Mesenchymal stem cell (in vitro differentiated cells and primary cell): ENCODE measurements around the gene LRRC43.

ENCODE experiments used
- DNase-seq: peaks from one replicate; pipeline ENCODE4 v3.0.0-alpha.2; 2013
- H2AFZ ChIP-seq: one replicate; pipeline ENCODE4 v1.6.1; 2013; ENCODE audit warnings: low read depth, mild to moderate bottlenecking, control low read depth, inconsistent platforms, low read length, moderate library complexity
- H2AK5ac ChIP-seq: 2 replicates; pipeline ENCODE4 v1.6.1; 2013; ENCODE audit warnings: low read length, moderate library complexity, mild to moderate bottlenecking, inconsistent platforms; ENCODE audit not compliant: severe bottlenecking
- H2BK120ac ChIP-seq: one replicate; pipeline ENCODE4 v1.6.1; 2013; ENCODE audit warnings: low read depth, mild to moderate bottlenecking, inconsistent platforms, low read length, moderate library complexity
- H2BK12ac ChIP-seq, 2 experiments: one replicate each; pipeline ENCODE4 v1.6.1; 2013; ENCODE audit warnings: inconsistent platforms in 2 of 2, low read length in 2 of 2, mild to moderate bottlenecking in 2 of 2, moderate library complexity in 2 of 2, control low read depth in 1 of 2
- H2BK15ac ChIP-seq: one replicate; pipeline ENCODE4 v1.6.1; 2013; ENCODE audit warnings: mild to moderate bottlenecking, low read depth, inconsistent platforms; ENCODE audit not compliant: poor library complexity, severe bottlenecking
- H2BK5ac ChIP-seq: 2 replicates; pipeline ENCODE4 v1.6.1; 2013; ENCODE audit warnings: low read depth, mild to moderate bottlenecking, low read length, control low read depth, inconsistent platforms; ENCODE audit not compliant: poor library complexity, severe bottlenecking
- H3K14ac ChIP-seq, 2 experiments: one replicate each; pipeline ENCODE4 v1.6.1; 2013; ENCODE audit warnings: inconsistent platforms in 2 of 2, low read length in 2 of 2, control low read depth in 1 of 2, mild to moderate bottlenecking in 1 of 2, moderate library complexity in 1 of 2
- H3K18ac ChIP-seq, 2 experiments: one replicate each; pipeline ENCODE4 v1.6.1; 2013; ENCODE audit warnings: inconsistent platforms in 2 of 2, low read length in 2 of 2, control low read depth in 1 of 2, low read depth in 1 of 2, mild to moderate bottlenecking in 1 of 2
- H3K23ac ChIP-seq, 2 experiments: one replicate each; pipeline ENCODE4 v1.6.1; 2013; ENCODE audit warnings: inconsistent platforms in 2 of 2, low read length in 2 of 2, mild to moderate bottlenecking in 2 of 2, moderate library complexity in 2 of 2, control low read depth in 1 of 2
- H3K27ac ChIP-seq: 2 replicates; pipeline ENCODE4 v1.5.1; 2013; ENCODE audit warnings: mild to moderate bottlenecking, moderate library complexity, low read length, control low read depth, inconsistent platforms; ENCODE audit not compliant: poor library complexity, severe bottlenecking
- H3K27me3 ChIP-seq, 2 experiments: 2 replicates each; pipeline versions ENCODE4 v1.6.1 to v1.7.0; 2013; ENCODE audit warnings: low read length in 2 of 2, mild to moderate bottlenecking in 2 of 2, moderate library complexity in 2 of 2, control low read depth in 1 of 2, inconsistent platforms in 1 of 2; ENCODE audit not compliant: control insufficient read depth in 1 of 2, insufficient read depth in 1 of 2
- H3K36me3 ChIP-seq, 2 experiments: 2 replicates each; pipeline versions ENCODE4 v1.6.1 to v1.7.0; 2013; ENCODE audit warnings: low read length in 2 of 2, control low read depth in 1 of 2, inconsistent platforms in 1 of 2, low read depth in 1 of 2, mild to moderate bottlenecking in 1 of 2; ENCODE audit not compliant: insufficient read depth in 2 of 2, control insufficient read depth in 1 of 2
- H3K4ac ChIP-seq, 2 experiments: one replicate each; pipeline ENCODE4 v1.6.1; 2013; ENCODE audit warnings: inconsistent platforms in 2 of 2, low read length in 2 of 2, mild to moderate bottlenecking in 2 of 2, moderate library complexity in 2 of 2, control low read depth in 1 of 2, low read depth in 1 of 2
- H3K4me1 ChIP-seq: 2 replicates; pipeline ENCODE4 v1.6.1; 2013; ENCODE audit warnings: low read depth, low read length, control low read depth; ENCODE audit not compliant: control insufficient read depth, insufficient read depth
- H3K4me2 ChIP-seq: 2 replicates; pipeline ENCODE4 v1.6.1; 2013; ENCODE audit warnings: low read length, mild to moderate bottlenecking, inconsistent platforms; ENCODE audit not compliant: poor library complexity, severe bottlenecking
- H3K4me3 ChIP-seq, 2 experiments: 2 replicates each; pipeline versions ENCODE4 v1.5.1 to v1.7.0; 2013; ENCODE audit warnings: low read length in 2 of 2, mild to moderate bottlenecking in 2 of 2, control low read depth in 1 of 2, low read depth in 1 of 2; ENCODE audit not compliant: insufficient read depth in 1 of 2
- H3K79me1 ChIP-seq: replicated peaks from 2 replicates; pipeline ENCODE4 v1.6.1; 2013; ENCODE audit warnings: mild to moderate bottlenecking, control low read depth, low read length, inconsistent platforms; ENCODE audit not compliant: poor library complexity, severe bottlenecking
- H3K9ac ChIP-seq: 2 replicates; pipeline ENCODE4 v1.7.0; 2013; ENCODE audit warnings: mild to moderate bottlenecking, low read length, moderate library complexity
- H3K9me3 ChIP-seq: 2 replicates; pipeline ENCODE4 v1.7.0; 2013; ENCODE audit warnings: mild to moderate bottlenecking, low read length; ENCODE audit not compliant: control insufficient read depth
- H4K8ac ChIP-seq: one replicate; pipeline ENCODE4 v1.6.1; 2013; ENCODE audit warnings: inconsistent platforms, mild to moderate bottlenecking, low read length, moderate library complexity
- H4K91ac ChIP-seq: one replicate; pipeline ENCODE4 v1.6.1; 2013; ENCODE audit warnings: mild to moderate bottlenecking, low read length, inconsistent platforms
- WGBS: methylation state at CpG from one replicate; pipeline ENCODE4 v1.1.7; 2013; ENCODE audit warnings: mixed read lengths; 5-methylcytosine and 5-hydroxymethylcytosine counted together

LRRC43 gene

DNA sequence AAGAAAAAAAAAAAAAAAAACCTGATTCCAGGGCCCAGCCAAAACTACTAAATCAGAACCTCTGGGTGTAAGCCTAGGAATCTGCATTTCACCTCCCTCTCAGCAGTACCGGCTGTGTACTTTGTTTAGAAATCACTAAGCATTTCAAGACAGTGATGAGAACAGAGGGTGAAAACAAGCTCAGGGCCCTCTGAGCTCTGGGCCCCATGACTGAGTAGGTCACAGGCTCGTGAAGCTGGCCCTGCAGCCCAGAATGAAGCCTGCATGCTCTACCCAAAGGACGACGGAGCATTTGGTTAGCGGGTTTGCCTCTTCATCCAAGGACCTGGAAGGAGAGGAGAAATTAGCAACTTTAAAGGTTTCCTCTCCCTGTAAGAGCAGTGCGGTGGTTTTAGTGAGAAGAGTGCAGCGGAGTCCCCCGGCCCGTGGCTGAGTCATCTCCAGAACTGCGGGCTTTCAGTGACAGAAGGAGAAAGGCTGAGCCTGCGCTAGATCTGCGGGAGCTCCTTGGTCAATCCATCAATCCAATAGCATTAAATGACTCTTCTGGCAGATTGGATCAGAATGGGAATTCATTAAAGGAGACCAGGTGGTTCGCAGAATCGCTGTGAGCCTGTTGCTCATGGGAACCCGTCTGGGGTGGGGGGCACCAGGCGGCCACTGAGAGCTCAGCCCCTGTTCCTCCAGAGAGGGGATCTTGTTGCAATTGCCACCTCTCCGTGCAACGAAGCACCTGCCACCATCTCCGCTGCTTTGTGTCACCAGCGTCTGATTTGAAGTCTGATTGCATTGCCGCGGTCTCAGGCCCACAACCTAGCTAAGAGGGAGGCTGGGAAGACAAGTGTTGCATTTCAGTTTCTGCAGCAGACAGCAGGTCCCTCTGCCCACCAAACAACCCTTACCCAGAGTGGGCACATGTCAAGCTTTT lies 16.2 kb upstream of the LRRC43 start:
- Histone ChIP-seq H3K9me3 (no peaks in the 10 kb centered on the region), H4K91ac (no peak overlapping the region), H3K27me3 (peaks cover 4 to 34% of the 10 kb centered on the region in 2 experiments), H4K8ac (no peak overlapping the region), H3K23ac (no peak overlapping the region), H3K4me3 (no peak overlapping the region), H3K79me1 (no peaks in the 10 kb centered on the region), H3K4me1 (no peaks in the 10 kb centered on the region), H3K36me3 (no peaks in the 10 kb centered on the region), H3K4me2 (no peak overlapping the region), H3K18ac (no peak overlapping the region), H2AFZ (no peak overlapping the region), H3K27ac (no peak overlapping the region), H2BK15ac (no peak overlapping the region), H2BK5ac (no peak overlapping the region), H2BK12ac (no peak overlapping the region), H2AK5ac (no peak overlapping the region), H3K4ac (no peak overlapping the region), H2BK120ac (no peak overlapping the region), H3K14ac (no peak overlapping the region), H3K9ac (no peak overlapping the region)
- no peak for DNase-seq
- WGBS, result 82% methylated on average over 22 of the region's 22 CpGs

DNA sequence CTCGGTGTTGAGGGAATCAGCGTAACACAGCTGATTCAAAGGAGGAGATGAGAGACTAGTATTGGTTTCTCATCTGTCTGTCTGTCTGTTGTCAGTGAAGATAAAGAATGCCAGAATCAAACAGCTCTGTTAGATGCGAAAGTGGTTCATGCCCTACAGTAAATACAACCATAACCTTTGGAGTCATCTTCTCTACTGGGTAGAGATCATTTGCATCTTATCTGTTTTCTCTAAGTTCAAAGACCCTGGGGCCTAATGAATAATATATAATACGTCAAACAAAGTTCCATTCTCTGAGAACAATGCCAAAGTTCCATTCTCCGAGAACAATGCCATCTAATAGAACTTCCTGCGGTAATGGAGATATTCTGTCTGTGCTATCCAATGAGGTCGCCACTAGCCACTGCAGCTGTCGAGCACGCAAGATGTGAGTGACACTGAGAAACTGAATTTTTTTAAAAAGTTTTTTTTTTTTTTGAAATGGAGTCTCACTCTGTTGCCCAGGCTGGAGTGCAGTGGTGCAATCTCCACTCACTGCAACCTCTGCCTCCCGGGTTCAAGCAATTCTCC lies 15.5 kb upstream of the LRRC43 start:
- H3K18ac ChIP-seq, result no peak overlapping the region
- H3K36me3 ChIP-seq, result no peaks in the 10 kb centered on the region
- H3K4me1 ChIP-seq, result no peaks in the 10 kb centered on the region
- H2AK5ac ChIP-seq, result no peak overlapping the region
- H3K27me3 ChIP-seq, result peaks cover 6 to 32% of the 10 kb centered on the region in 2 experiments
- no peak for DNase-seq
- H3K9ac ChIP-seq, result no peak overlapping the region
- H2BK12ac ChIP-seq, result no peak overlapping the region
- no peak overlapping the region for H3K14ac ChIP-seq
- no peak overlapping the region for H3K27ac ChIP-seq
- no peak overlapping the region for H2BK15ac ChIP-seq
- no peak overlapping the region for H4K91ac ChIP-seq
- no peak overlapping the region for H2AFZ ChIP-seq
- no peak overlapping the region for H4K8ac ChIP-seq
- no peak overlapping the region for H3K4me2 ChIP-seq
- no peaks in the 10 kb centered on the region for H3K79me1 ChIP-seq
- no peak overlapping the region for H3K23ac ChIP-seq
- no peaks in the 10 kb centered on the region for H3K9me3 ChIP-seq
- 97% methylated on average over 10 of the region's 10 CpGs for WGBS
- H2BK120ac ChIP-seq, result no peak overlapping the region
- no peak overlapping the region for H3K4ac ChIP-seq
- H2BK5ac ChIP-seq, result no peak overlapping the region
- no peak overlapping the region for H3K4me3 ChIP-seq

DNA sequence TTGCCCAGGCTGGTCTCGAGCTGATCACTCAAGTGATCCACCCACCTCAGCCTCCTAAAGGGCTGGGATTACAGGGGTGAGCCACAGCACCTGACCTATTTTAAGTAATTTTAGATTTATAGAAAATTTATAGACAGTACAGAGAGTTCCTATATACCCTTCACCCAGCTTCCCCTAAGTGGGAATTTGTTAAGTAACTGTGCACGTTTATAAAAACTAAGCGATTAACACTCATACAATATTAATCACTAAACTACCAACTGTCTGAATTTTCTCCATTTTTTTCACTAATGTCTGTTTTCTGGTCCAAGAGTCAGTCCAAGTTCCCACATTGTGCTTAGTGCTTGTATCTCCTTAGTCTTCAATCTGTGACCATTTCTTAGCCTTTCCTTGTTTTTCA lies 14.4 kb upstream of the LRRC43 start:
- no peaks in the 10 kb centered on the region for H3K36me3 ChIP-seq
- no peak overlapping the region for H3K27ac ChIP-seq
- WGBS, result 97% methylated on average over 2 of the region's 3 CpGs

DNA sequence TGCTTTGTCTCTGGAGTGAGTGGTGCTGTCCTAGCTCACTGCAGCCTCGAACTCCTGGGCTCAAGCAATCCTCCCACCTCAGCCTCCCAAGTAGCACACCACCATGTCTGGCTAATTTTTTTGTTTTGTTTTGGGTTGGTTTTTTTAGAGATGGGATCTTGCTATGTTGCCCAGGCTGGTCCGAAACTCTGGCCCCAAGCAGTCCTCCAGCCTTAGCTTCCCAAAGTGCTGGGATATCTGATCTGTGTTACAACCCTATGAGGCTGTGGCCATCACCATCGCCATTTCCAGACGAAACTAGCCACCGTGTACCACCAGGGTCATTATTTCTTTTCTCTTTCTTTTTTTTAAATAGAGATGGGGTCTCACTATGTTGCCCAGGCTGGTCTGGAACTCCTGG lies 11.5 kb upstream of the LRRC43 start:
- Histone ChIP-seq H4K91ac (no peak overlapping the region), H3K23ac (no peak overlapping the region), H3K4me1 (no peaks in the 10 kb centered on the region), H3K27ac (no peak overlapping the region), H3K14ac (no peak overlapping the region), H3K9me3 (no peaks in the 10 kb centered on the region), H2BK12ac (no peak overlapping the region), H3K4me3 (no peak overlapping the region), H3K18ac (no peak overlapping the region), H2AK5ac (no peak overlapping the region), H3K4me2 (no peak overlapping the region), H3K9ac (no peak overlapping the region), H3K79me1 (no peaks in the 10 kb centered on the region), H2BK120ac (no peak overlapping the region), H3K36me3 (no peaks in the 10 kb centered on the region), H2AFZ (no peak overlapping the region), H4K8ac (no peak overlapping the region), H3K27me3 (peaks cover 14 to 27% of the 10 kb centered on the region in 2 experiments), H3K4ac (no peak overlapping the region), H2BK5ac (no peak overlapping the region), H2BK15ac (no peak overlapping the region)
- no peak for DNase-seq
- WGBS, result 89% methylated on average over 1 of the region's 5 CpGs

More for the DNA sequence above, 14.4 kb upstream of the LRRC43 start:
- H3K23ac ChIP-seq, result no peak overlapping the region
- H3K4ac ChIP-seq, result no peak overlapping the region
- no peak overlapping the region for H3K18ac ChIP-seq
- no peak overlapping the region for H4K91ac ChIP-seq
- H2BK12ac ChIP-seq, result no peak overlapping the region
- H3K9me3 ChIP-seq, result no peaks in the 10 kb centered on the region
- no peak overlapping the region for H3K4me3 ChIP-seq
- no peak overlapping the region for H2AFZ ChIP-seq
- H3K4me2 ChIP-seq, result no peak overlapping the region
- H3K27me3 ChIP-seq, result peaks cover 11 to 31% of the 10 kb centered on the region in 2 experiments
- no peak overlapping the region for H3K14ac ChIP-seq
- no peak overlapping the region for H2BK120ac ChIP-seq
- no peak overlapping the region for H3K9ac ChIP-seq
- H4K8ac ChIP-seq, result no peak overlapping the region
- no peaks in the 10 kb centered on the region for H3K4me1 ChIP-seq
- H2BK5ac ChIP-seq, result no peak overlapping the region
- DNase-seq, result no peak
- no peaks in the 10 kb centered on the region for H3K79me1 ChIP-seq
- H2AK5ac ChIP-seq, result no peak overlapping the region
- no peak overlapping the region for H2BK15ac ChIP-seq
